Panc1 (cell line): ENCODE measurements around the gene SIGLEC7.

Experiments
- CTCF ChIP-seq: fragments of 450-650 bp; IDR thresholded peaks from 2 replicates; pipeline ENCODE4 v1.5.1; 2017; ENCODE audit warnings: mild to moderate bottlenecking
- POLR2AphosphoS5 ChIP-seq: IDR thresholded peaks from 2 replicates; pipeline ENCODE4 v1.6.1; 2012; ENCODE audit warnings: mild to moderate bottlenecking, low read depth, low read length, moderate library complexity
- REST ChIP-seq, 2 experiments: IDR thresholded peaks; 2 replicates each; pipeline ENCODE4 v1.6.1; 2011 to 2012; ENCODE audit warnings: low read depth in 2 of 2, control low read depth in 1 of 2, low read length in 1 of 2, mild to moderate bottlenecking in 1 of 2, moderate library complexity in 1 of 2; ENCODE audit not compliant: insufficient read depth in 1 of 2
- SIN3A ChIP-seq: IDR thresholded peaks from 2 replicates; pipeline ENCODE4 v1.6.1; 2012; ENCODE audit warnings: low read depth, mild to moderate bottlenecking, low read length, moderate library complexity, borderline replicate concordance; ENCODE audit not compliant: insufficient read depth

- TF ChIP-seq CTCF: no peak
- TF ChIP-seq POLR2AphosphoS5: no peak
- no peak for TF ChIP-seq REST (IDR thresholded peaks at IDR 0.05; ENCODE audit: insufficient read depth in 1 of 2, low read depth in 2 of 2, low read length in 1 of 2)
- no peak for TF ChIP-seq SIN3A
These were observed 43.6 kb upstream of the SIGLEC7 start for GRCh38 chr19:51098365-51099046.
